ENCODE measurements around the gene PRLR. TPM values are rescaled to one million over a fixed set of nuclear protein-coding genes. Genes with fewer than 3 reads are reported as not detected.

The PRLR gene
- total and polyA plus RNA-seq, 2 of the 8 experiments (the other 6 are each of a cell fraction or from before 2014, with no cell fraction given) = 0.53 to 2.5 TPM

DNA sequence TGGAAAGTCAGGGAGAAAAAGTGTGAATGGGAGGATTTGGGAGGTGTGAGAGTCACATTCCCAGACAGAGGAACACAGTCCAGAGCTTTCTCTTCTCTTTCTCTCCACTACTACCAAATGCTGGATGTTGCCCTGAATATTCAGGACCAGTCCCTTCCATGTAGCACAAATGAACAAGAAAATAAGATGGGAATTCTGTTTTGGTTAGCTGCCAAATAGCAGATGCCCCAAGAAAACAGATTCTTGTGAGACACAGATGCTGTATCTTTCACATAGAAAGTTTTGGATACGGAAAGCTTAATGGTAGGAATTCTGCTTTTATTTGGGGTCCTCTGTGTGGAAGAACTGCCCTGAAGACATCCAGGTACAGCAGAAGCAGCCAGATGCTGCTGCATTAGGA lies 37.8 kb downstream of the PRLR start:
- ChIA-PET POLR2A (ENCODE audit: partially characterized antibody) (no interaction called here), CTCF (ENCODE audit: partially characterized antibody) (interaction anchor here (0.7 to 3.2 kb wide), 6 partner anchors 9 to 78 kb away, joined by 3 to 25 read pairs (median 6); no protein-coding TSS in a partner anchor)
- no peak overlapping the region for H2BK15ac ChIP-seq (ENCODE audit: low read length)
- no peak overlapping the region for H2AK5ac ChIP-seq (ENCODE audit: low read depth, low read length)
- H3K4ac ChIP-seq (replicated peaks; ENCODE audit: insufficient read length, low read depth, low read length) = no peak overlapping the region
- no peak overlapping the region for H2BK20ac ChIP-seq (ENCODE audit: low read length)
- H3K56ac ChIP-seq (replicated peaks; ENCODE audit: insufficient read length, low read depth, low read length) = no peak overlapping the region
- H3K36me3 ChIP-seq (ENCODE audit: control insufficient read depth in 2 of 4, insufficient read depth in 4 of 4, low read length in 3 of 4) = no peaks in the 10 kb centered on the region
- no peak overlapping the region for H3K4me3 ChIP-seq (ENCODE audit: extremely low read depth in 1 of 4, insufficient read depth in 2 of 4, low read depth in 3 of 4, low read length in 4 of 4)
- no peaks in the 10 kb centered on the region for H3K9me3 ChIP-seq (ENCODE audit: insufficient read depth in 2 of 2, low read depth in 1 of 2, low read length in 1 of 2)
- no peak overlapping the region for H2BK12ac ChIP-seq (ENCODE audit: low read depth, low read length)
- no peak overlapping the region for H3K27ac ChIP-seq (ENCODE audit: low read depth, low read length)
- H3K9ac ChIP-seq (replicated peaks in 1 of 4; ENCODE audit: extremely low read depth in 1 of 4, low read depth in 3 of 4, low read length in 3 of 4) = no peak overlapping the region
- H3K18ac ChIP-seq (ENCODE audit: extremely low read depth, low read length) = no peak overlapping the region
- H3K27me3 ChIP-seq (replicated peaks in 1 of 4; ENCODE audit: control insufficient read depth in 3 of 4, extremely low read depth in 1 of 4, insufficient read depth in 3 of 4, low read length in 3 of 4) = no peaks in the 10 kb centered on the region; a peak in 1 of 7 replicates
- H2BK120ac ChIP-seq (replicated peaks; ENCODE audit: low read depth, low read length) = no peak overlapping the region
- H3K23ac ChIP-seq (ENCODE audit: insufficient read length) = no peak overlapping the region
- H2BK5ac ChIP-seq (ENCODE audit: low read depth, low read length) = no peak overlapping the region
- H3K23me2 ChIP-seq (ENCODE audit: low read depth, low read length) = no peaks in the 10 kb centered on the region
- no peaks in the 10 kb centered on the region for H3K79me2 ChIP-seq (ENCODE audit: control insufficient read depth in 1 of 2, insufficient read depth in 2 of 2, low read length in 2 of 2)
- no peaks in the 10 kb centered on the region for H3K79me1 ChIP-seq (ENCODE audit: low read depth, low read length)
- FAIRE-seq = no peak
- WGBS, 2 experiments (ENCODE audit: extremely low coverage in 1 of 2, insufficient coverage in 1 of 2, insufficient read length in 1 of 2, insufficient replicate concordance in 2 of 2, low coverage in 1 of 2, low lambda C conversion rate in 2 of 2, missing lambda C conversion rate in 1 of 2) = 79% methylated on average over 1 of the region's 1 CpG; no CpG with 5 or more reads in 1 of the 2 experiments
- H4K20me1 ChIP-seq (replicated peaks in 1 of 2; ENCODE audit: control insufficient read depth in 1 of 2, insufficient read depth in 2 of 2, low read length in 2 of 2) = no peaks in the 10 kb centered on the region
- H4K5ac ChIP-seq (ENCODE audit: insufficient read length, low read depth, low read length) = no peak overlapping the region
- TF ChIP-seq RAD21 (IDR thresholded peaks at IDR 0.05 in 1 of 2, conservative IDR thresholded peaks at IDR 0.05 in 1 of 2; ENCODE audit: low read depth in 2 of 2, low read length in 2 of 2) (no peak), KDM1A (IDR thresholded peaks at IDR 0.05; ENCODE audit: borderline replicate concordance, low read length) (no peak), BRCA1 (IDR thresholded peaks at IDR 0.05; ENCODE audit: low read depth, low read length) (no peak), FOSL1 (IDR thresholded peaks at IDR 0.05; ENCODE audit: insufficient read depth, low read depth, low read length) (no peak), TAF1 (IDR thresholded peaks at IDR 0.05; ENCODE audit: low read depth, low read length) (no peak)
- no peak for DNase-seq (ENCODE audit: low read depth in 1 of 2, low spot score in 2 of 2)
- no peak overlapping the region for H2AFZ ChIP-seq (ENCODE audit: low read length)
- H3K14ac ChIP-seq (ENCODE audit: insufficient read length) = no peak overlapping the region
- H4K8ac ChIP-seq (ENCODE audit: extremely low read depth, insufficient read depth, low read length) = no peak overlapping the region
- no peaks in the 10 kb centered on the region for H3K4me1 ChIP-seq (replicated peaks in 1 of 4; ENCODE audit: control insufficient read depth in 3 of 4, insufficient read depth in 4 of 4, low read length in 3 of 4)
- no peak overlapping the region for H4K91ac ChIP-seq (replicated peaks; ENCODE audit: insufficient read length, low read length)
- H3K4me2 ChIP-seq (ENCODE audit: insufficient read depth in 1 of 2, low read depth in 2 of 2, low read length in 2 of 2) = no peak overlapping the region
